Limb (tissue), 2 donors: ENCODE data around the gene RBMS2.
A peak's percentile ranks its signal among the peaks of the same experiment; 100 is the strongest.

Experiments
- DNase-seq, 2 donors: peaks; one replicate each; pipeline ENCODE4 v3.0.0-alpha.2; 2016; ENCODE audit errors: extremely low spot score in 2 of 2

The RBMS2 gene

GRCh38 chr12:56578983-56579546 lies 57.4 kb downstream of the RBMS2 start:
- DNase-seq, result no peak

- no peak for DNase-seq
These were observed 60.0 kb downstream of the RBMS2 start for GRCh38 chr12:56581418-56582145.

GRCh38 chr12:56585098-56585497 lies 63.5 kb downstream of the RBMS2 start:
- no peak for DNase-seq

GRCh38 chr12:56589783-56590182 lies 68.2 kb downstream of the RBMS2 start:
- no peak for DNase-seq

GRCh38 chr12:56590237-56590830 lies 68.7 kb downstream of the RBMS2 start:
- no peak for DNase-seq

GRCh38 chr12:56591126-56591525 lies 69.5 kb downstream of the RBMS2 start:
- DNase-seq, result no peak

- no peak for DNase-seq
These were observed 70.3 kb downstream of the RBMS2 start for GRCh38 chr12:56591961-56592360.

- peak; percentile 55 to 75 for DNase-seq
These were observed 72.4 kb downstream of the RBMS2 start for GRCh38 chr12:56593909-56594621.

GRCh38 chr12:56596815-56597214 lies 75.2 kb downstream of the RBMS2 start:
- no peak for DNase-seq

GRCh38 chr12:56599041-56599440 lies 77.4 kb downstream of the RBMS2 start:
- DNase-seq, result no peak

GRCh38 chr12:56599797-56600196 lies 78.2 kb downstream of the RBMS2 start:
- DNase-seq, result no peak

GRCh38 chr12:56600753-56601152 lies 79.1 kb downstream of the RBMS2 start:
- no peak for DNase-seq

GRCh38 chr12:56601503-56601902 lies 79.9 kb downstream of the RBMS2 start:
- DNase-seq, result no peak

- DNase-seq, result no peak
These were observed 80.6 kb downstream of the RBMS2 start for GRCh38 chr12:56602239-56602638.

GRCh38 chr12:56604355-56604754 lies 82.7 kb downstream of the RBMS2 start:
- DNase-seq, result no peak

- no peak for DNase-seq
These were observed 93.0 kb downstream of the RBMS2 start for GRCh38 chr12:56614627-56615026.

GRCh38 chr12:56616244-56616643 lies 94.6 kb downstream of the RBMS2 start:
- DNase-seq, result no peak

- DNase-seq, result no peak
These were observed 95.3 kb downstream of the RBMS2 start for GRCh38 chr12:56616925-56617324.

GRCh38 chr12:56622535-56622934 lies 100.9 kb downstream of the RBMS2 start:
- DNase-seq, result no peak

GRCh38 chr12:56626701-56627100 lies 105.1 kb downstream of the RBMS2 start:
- no peak for DNase-seq

- DNase-seq, result peak; percentile 60 to 73
These were observed 107.2 kb downstream of the RBMS2 start for GRCh38 chr12:56628671-56629458.
